Right renal pelvis (tissue), 4 donors: ENCODE measurements around the gene IRX2. TPM values are rescaled to one million over a fixed set of nuclear protein-coding genes. Genes with fewer than 3 reads are reported as not detected.

Experiments used
- DNase-seq, 4 donors: peaks; one replicate each; pipeline ENCODE4 v3.0.0-alpha.2; 2013; ENCODE audit warnings: low read depth in 4 of 4, low spot score in 3 of 4, missing footprints in 1 of 4
- polyA plus RNA-seq, 4 donors: library from polyadenylated mRNA; unstranded; fragments of 120-200 nt; gene quantifications; one replicate each; pipeline ENCODE4 v1.2.1, GENCODE V29; 2013; ENCODE audit not compliant: insufficient read length in 4 of 4

Gene IRX2
- polyA plus RNA-seq, 4 donors = 26.9 to 32.6 (median 27.6) TPM

GRCh38 chr5:2742921-2743679 is 8.4 kb downstream of the IRX2 start:
- no peak for DNase-seq

GRCh38 chr5:2741956-2742355 is 9.5 kb downstream of the IRX2 start:
- DNase-seq = no peak

- DNase-seq = no peak
Measured at GRCh38 chr5:2740876-2741555, 10.5 kb downstream of the IRX2 start.

- DNase-seq = no peak
Measured at GRCh38 chr5:2740051-2740875, 11.2 kb downstream of the IRX2 start.

- no peak for DNase-seq
Measured at GRCh38 chr5:2739360-2740050, 12.0 kb downstream of the IRX2 start.

GRCh38 chr5:2738700-2739359 is 12.6 kb downstream of the IRX2 start:
- DNase-seq = no peak

GRCh38 chr5:2738156-2738699 is 13.2 kb downstream of the IRX2 start:
- no peak for DNase-seq

- no peak for DNase-seq
Measured at GRCh38 chr5:2737273-2738155, 14.0 kb downstream of the IRX2 start.

- DNase-seq = no peak
Measured at GRCh38 chr5:2736872-2737271, 14.6 kb downstream of the IRX2 start.

- no peak for DNase-seq
Measured at GRCh38 chr5:2735996-2736395, 15.5 kb downstream of the IRX2 start.

GRCh38 chr5:2732850-2733249 is 18.6 kb downstream of the IRX2 start:
- no peak for DNase-seq

- no peak for DNase-seq
Measured at GRCh38 chr5:2732004-2732403, 19.5 kb downstream of the IRX2 start.

- DNase-seq = no peak
Measured at GRCh38 chr5:2729189-2729588, 22.3 kb downstream of the IRX2 start.

GRCh38 chr5:2727550-2727949 is 23.9 kb downstream of the IRX2 start:
- no peak for DNase-seq

GRCh38 chr5:2725980-2726765 is 25.3 kb downstream of the IRX2 start:
- no peak for DNase-seq

- no peak for DNase-seq
Measured at GRCh38 chr5:2724831-2725230, 26.6 kb downstream of the IRX2 start.

- DNase-seq = no peak
Measured at GRCh38 chr5:2724031-2724581, 27.4 kb downstream of the IRX2 start.

GRCh38 chr5:2722901-2723300 is 28.6 kb downstream of the IRX2 start:
- no peak for DNase-seq
